ENCODE data around the gene RBBP8NL.

Gene RBBP8NL

DNA sequence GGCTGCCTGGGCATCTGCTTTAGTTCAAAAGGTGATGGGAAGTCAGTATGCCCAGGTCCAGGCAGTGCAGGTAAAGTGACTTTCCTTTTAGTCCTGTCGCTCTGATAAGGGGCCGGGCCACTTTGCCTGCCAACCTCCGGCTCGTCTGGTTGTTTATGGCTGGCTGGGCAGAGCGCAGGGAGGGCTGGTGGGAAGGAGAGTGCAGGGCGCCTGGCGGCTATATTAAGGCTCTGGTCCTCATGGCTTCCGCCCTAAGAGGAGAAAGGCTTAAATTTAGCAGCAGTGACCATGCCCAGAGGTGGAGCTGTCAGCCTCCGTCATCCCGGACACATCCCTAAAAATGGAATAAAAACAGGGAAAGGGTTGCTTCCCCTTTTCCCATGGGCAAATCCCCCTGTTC, 33.8 kb upstream of the RBBP8NL start:
- no peak for DNase-seq

DNA sequence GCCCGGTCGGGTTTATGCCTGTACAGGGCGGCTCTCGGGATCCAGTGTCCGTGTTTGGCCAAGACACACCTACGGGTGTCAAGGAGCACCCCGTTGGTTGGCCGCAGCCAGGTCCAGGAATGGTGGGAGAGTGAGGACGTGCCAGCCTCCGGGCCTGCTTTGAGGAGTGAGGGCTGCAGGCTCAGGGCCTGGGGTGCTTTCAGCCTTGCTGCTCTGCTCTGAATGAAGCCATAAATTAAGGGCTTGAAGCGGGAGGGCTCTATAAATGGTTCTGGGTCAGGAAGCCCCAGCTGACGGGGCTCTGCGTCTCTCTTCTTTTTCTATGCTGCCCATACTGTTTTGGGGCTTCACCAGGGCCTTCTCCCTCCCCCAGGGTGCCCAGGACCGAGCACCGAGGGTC, 33.3 kb upstream of the RBBP8NL start:
- no peak for DNase-seq

DNA sequence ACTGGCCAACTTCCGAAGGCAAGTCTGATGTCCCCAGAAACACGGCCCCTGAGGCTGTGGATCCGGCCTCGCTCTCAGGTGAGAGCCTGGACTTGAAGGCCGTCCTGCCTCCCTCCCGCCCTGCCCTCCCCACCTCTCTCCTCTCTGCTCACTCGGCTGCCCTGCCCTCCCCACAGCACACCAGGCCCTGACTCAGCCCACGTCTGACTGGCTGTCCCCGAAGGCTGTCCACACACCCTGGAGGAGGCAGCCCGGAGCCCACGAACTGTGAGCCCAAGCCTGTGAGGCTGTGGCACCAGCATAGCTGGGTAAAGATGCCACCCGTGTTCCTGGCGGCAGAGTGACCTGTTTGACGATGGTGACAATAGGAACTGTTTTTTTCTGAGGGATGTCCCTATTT, 32.1 kb upstream of the RBBP8NL start:
- DNase-seq: no peak

DNA sequence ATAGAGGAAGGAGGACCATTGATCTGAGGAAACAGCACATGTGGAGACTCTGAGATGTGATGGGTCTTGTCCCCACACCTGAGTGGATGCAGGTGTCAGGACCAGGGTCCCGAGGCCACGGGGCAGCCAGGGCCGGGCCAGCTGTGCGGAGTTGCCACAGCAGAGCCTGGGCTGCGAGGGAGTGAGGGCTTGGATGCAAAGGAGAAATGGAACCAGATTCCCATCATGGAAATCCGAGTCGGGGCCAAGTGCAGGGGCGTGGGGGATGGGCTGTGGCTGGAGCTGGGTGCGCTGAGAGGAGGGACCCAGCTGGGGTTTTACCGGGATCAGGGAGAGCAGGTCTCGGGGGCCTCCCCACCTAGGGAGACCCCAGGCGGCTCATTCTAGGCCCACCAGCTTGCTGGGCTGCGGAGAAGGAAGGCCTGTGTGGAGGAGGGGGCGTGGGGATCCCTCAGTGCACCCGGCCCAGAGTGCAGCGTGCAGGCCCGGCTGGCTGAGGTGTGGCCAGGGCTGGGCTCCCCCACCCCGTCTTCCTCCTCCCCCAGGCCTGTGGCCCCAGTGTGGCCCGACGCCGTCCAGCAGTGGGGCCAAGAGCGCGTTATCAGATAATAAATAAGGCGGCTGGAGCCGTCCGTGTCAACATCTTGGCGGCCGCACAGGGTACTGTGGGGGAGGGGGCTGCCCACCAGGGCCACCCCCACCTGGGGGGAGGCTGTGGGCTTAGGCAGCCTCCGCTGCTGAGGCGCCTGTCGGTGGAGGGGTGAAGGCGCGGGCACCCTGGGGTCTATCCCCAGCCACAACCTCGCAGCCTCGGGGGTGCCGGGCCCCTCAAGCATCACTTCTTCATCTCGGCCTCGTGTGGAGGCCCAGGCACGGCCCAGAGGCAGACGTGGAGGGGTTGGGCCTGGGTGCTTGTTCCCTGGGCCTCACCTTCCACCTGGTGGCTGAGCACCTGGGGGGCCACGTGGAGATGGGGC, 31.2 kb upstream of the RBBP8NL start:
- DNase-seq: no peak

DNA sequence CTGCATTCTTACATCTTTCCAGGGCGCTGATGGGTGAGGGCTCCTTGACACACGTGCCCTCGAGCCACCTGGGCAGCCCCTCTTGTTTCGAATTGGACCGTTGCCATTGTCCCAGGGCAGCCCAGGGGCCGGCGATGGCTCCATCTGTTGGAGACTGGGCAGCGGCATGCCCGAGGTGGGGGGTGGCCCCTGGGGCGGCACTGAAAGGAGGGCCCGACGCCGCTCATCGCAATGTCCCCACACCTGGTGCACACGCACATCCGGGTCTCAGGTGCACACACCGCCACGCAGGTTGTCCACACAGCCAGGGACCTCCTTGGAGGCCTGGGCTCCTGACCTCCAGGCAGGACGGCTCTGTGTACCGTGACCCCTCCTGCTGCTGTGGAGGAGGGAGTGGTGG, 30.5 kb upstream of the RBBP8NL start:
- DNase-seq: no peak

DNA sequence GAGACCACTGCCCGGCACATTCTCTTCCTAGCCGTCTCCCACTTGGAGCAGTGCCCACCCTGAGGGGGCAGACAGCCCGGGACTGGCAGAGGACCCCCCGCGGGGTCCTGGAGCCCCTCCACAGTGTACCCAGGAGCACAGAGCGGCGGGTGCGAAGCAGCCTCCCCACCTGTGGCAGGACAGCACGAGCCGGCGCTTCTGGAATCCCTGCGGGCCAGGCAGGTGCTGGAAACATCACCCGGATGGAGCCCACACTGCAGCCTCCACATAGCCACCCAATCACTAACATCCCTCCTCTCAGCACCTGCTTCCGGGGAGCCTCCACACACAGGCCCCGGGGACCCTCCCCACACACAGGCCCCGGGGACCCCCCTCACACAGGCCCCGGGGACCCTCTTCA, 29.8 kb upstream of the RBBP8NL start:
- DNase-seq: no peak

DNA sequence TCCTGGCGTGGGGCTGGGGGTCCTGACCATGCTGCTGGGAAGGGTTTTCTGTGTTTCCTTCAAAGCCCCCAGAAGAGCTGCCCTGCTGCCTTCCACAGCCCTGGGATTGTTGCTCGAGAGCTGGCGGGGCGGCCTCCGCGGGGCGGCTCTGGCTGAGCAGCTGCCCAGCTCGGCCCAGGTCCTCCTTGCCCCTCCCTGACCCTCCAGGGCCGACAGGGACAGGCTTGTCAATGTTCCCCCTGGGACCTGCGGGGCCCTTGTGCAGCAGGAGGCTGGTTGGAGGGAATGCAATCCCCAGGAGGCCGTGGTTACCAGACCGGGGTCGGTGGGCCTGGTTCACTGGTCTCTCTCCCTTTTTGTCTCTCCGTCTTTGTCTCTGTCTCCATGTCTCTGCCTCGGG, 28.6 kb upstream of the RBBP8NL start:
- no peak for DNase-seq

DNA sequence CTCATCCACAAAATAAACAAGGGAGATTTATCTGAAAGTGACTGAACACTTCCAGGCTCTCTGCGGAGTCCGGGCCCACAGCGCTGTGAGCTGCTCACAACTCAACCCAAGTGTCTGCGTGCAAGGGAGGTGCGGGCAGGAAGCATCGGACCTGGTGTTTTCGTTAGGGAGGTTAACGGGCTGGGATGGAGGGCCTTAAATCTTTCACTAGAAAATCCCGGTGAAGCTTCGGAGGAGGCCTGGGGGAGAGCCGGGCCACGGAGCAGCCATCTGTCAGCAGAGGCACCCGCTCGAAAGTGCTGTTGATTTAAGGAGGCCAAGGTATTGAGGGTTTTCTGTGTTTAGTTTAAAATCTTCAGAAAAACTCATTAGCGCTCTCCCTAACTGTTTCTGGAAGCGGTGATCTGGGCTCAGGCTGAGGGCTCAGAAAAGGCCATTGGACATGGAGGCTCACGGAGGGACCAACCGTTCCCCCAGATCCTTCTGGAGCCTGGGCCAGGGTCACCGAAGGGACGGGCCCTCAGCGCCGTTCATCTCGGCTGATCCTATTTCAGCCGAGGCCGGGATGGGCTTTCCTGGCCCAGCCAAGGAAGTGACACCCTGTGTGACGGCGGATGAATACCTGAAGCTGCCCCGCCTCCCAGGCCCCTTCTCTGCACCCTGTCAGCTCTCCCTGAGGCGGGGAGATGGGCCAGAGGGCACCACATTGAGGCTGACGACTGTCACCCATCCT, 27.7 kb upstream of the RBBP8NL start:
- no peak for DNase-seq

DNA sequence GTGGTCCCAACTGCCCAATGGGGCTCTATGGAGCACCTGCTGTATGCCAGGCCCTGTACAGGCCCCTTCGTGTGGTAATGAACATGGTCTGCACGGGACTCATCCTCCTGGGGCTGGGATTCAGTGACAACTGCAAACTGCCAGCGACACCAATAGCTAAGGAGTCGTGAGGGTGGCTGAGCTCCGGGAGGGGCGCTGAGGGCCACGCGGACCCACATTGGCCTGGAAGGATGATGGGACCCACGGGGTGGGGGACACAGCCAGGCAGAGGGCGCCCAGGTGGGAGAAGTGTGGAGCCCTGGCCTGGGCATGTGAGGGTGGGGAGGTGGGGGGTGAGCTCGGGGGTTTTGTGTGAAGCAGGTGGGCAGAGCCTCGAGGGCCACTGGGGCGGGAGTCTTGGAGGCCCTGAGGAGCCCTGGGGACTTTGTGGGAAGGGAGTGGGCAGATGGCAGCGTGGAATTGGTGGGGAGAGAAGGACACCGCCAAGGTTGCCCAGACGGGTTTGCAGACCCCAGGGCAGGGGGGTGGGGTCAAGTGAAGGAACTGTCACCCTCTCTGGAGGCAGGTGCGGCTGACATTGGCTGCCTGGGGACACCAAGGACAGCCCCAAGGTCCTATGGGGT, 26.0 kb upstream of the RBBP8NL start:
- no peak for DNase-seq

DNA sequence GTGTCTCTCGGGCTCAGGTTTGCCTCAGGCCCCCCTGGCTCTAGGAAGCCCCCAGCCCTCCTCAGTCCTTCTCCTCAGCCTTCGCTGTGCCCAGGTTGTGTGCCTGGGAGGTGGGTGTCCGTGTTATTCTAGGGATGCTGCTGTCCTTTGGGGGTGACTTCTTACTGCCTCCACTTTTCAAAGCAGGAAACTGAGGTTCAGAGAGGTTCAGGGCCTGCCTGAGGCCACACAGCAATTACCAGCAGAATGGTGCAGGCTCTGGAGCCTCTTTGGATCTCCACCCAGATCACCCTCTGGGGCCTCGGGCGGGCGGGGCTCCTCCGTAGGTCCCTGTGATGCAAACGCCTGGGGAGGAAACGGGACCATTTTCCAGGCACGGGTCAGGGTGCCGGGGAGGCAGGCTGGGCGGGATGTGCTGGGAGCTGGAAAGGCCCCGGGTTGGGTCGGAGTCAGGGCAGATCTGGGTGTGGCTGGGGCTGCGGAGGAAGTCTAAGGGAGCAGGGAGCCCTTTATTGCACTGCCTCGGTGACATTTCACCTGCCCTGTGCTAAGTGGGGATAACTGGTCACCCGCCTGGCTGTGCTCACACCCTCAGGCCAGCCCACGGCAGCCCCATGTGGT, 25.2 kb upstream of the RBBP8NL start:
- DNase-seq: no peak

DNA sequence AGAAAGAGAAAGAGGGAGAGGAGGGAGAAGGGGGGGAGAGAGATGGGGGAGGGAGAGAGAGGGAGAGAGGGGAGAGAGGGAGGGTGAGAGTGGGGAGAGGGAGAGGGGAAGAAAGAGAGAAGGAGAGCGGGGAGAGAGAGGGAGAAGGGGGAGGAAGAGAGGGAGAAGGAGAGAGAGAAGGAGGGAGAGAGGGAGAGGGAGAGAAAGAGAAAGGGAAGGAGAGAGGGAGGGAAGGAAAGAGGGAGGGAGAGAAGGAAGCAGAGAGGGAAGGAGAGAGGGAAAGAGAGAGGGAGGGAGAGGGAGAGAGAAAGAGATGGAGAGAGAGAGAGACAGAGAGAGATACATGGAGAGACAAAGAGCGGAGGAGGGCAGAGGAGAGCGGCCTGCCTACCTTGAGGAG, 24.6 kb upstream of the RBBP8NL start:
- DNase-seq: no peak

DNA sequence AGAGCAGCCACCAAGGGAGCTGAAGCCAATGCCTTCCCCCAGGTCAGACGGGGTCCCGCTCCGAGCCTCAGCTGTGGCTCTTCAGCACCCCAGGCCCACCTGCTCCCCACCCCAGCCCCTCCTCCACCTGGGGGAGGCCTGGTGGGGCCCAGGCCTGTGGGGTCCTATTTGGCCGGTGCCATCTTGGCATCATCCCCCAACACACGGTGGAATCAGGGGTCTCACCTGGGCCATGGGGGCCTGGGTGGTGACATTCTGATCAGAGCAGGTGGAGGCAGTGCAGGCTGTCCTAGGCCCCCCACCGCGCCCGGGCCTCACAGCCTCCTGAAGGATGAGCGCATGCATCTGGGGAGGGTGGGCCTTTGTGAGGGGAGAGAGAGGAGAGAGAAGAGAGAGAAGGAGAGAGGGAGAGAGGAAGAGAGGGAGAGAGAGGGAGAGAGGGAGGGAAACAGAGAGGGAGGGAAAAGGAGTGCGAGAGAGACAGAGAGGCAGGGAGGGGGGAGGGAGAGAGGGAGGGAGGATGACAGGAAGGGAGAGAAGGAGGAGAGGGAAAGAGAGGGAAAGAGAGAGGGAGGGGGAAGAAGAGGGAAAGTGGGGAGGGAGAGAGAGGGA, 23.9 kb upstream of the RBBP8NL start:
- DNase-seq: no peak

DNA sequence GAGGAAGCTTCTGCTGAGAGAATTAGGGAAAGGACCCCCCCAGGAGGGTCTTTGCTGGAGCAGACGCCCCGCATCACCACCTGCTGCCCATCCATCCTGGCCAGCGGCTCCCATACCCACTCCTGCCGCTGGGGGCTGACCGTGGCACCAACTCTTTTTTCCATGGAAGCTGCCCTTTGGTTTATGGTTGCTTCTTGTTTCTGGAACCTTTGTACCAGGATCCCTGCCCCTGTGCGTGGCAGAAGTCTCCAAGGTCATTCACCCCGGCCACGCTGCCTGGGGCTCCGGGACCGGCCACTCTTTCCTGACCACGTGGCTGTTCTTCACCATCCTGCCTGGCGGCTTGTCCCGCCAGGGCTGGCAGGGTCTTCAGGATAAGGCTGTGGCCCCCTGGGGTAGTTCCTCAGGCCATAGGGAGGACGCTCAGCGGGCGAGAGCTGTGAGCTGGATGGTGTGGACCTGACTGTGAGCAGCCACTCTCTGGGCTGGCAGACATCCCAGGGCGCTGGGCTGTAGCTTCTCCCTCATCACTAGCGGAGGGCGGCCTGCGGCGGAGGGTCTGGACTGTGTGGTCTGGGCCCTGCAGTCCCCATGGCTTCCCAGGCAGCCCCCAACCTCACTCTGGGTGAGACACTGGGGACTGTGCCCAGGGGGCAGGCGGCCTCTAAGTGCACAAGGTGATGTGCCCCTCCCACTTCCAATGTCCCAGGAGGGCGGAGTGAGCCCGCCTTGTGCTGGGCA, 22.8 kb upstream of the RBBP8NL start:
- no peak for DNase-seq

DNA sequence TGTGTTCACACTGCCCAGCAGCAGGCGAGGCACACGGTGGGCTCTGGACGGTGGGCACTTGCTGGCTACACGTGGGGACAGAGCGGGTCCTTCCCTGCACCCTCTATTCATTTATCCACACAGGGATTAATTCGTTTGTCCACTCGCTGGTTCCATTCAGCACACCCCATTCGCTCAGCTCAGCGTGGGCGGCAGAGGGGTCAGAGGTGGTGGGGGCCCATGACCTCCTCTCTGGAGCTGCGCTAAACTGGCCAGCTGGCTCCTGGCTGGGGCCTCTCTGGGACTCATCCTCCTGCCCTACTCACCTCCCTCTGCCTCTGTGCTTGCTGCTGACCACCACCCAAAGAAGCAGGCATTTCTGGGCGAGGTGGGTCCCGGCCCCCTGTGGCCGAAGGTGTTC, 21.4 kb upstream of the RBBP8NL start:
- no peak for DNase-seq

DNA sequence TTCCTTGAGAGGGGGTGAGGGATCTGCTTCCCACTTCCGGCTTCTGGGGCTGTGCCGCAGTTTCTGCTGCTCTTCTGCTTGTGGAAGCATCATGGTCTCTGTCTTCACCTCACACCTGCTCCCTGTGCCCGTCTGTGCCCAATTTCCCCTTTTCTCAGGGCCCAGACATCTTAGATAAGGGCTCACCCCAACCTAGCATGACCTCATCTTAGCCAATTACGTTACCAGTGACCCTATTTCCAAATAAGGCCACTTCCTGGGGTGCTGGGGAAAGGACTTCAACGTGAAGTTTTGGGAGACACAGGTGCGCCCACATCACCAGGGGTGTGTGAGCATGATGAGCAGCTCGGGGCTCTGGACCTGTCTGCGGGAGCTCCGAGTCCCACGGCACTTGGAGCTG, 20.7 kb upstream of the RBBP8NL start:
- no peak for DNase-seq

DNA sequence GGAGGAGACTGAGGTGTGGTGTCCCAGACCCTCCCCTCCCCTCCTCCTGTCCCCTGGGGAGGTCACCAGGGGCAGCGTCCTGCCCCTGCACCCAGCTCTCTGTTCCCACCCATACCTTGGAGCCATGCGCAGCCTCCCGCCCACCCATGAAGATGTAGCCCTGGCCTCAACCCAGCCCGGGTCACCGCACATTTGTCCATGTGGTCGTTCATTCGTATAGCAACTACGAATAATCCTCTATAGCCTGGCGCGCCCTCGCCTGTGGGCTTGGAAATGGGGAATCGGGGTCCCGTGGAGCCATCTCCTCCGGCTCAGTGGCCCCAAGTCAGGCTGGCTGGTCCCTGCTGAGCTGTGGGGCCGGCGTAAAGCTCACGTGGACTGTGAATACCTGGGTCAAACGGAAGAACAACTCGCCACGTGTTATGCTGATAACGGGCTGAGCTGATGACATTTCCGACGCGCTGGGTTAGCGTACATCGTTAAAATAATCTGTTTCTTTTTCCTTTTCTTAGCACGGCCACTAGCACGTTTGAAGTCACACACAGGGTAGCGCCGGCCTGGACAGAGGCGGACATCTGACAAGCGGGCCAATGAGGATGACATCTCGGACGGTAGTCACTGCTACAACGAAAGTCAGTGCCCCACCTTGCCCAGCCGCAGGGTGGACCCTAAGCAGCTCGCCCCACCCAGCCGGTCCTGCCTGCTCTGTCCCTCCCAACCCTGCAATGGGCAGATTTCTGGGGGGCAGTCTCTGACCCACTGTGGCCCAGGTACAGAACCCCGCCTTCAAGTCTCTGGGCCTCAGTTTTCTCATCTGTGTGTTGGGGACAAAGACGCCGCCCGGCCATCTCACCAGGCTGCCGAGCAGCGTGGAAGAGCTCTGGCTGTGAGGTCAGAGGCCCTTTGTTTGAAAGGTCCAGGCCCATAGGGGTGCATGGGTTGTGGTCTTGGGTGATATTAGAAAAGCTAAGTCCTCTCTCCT, 19.8 kb upstream of the RBBP8NL start:
- no peak for DNase-seq

DNA sequence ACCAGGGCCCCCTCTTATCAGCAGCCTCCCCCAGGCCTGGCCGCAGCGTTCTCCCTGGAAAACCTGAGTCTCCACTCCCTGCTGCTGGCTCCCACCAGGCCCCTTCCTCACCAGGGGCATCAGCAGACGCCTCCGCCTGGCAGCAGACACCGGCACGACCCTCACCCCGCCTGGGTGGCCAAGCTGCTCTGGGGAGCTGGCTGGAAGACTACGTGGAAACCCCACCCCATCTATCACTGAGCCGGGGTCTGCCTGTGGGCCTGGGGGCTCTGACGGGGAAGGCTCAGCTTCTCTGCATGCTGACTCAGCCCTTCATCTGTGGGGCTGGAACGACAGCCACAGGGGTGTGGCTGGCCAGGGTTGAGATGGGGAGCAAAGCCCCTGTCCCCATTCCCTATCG, 19.1 kb upstream of the RBBP8NL start:
- DNase-seq: no peak

DNA sequence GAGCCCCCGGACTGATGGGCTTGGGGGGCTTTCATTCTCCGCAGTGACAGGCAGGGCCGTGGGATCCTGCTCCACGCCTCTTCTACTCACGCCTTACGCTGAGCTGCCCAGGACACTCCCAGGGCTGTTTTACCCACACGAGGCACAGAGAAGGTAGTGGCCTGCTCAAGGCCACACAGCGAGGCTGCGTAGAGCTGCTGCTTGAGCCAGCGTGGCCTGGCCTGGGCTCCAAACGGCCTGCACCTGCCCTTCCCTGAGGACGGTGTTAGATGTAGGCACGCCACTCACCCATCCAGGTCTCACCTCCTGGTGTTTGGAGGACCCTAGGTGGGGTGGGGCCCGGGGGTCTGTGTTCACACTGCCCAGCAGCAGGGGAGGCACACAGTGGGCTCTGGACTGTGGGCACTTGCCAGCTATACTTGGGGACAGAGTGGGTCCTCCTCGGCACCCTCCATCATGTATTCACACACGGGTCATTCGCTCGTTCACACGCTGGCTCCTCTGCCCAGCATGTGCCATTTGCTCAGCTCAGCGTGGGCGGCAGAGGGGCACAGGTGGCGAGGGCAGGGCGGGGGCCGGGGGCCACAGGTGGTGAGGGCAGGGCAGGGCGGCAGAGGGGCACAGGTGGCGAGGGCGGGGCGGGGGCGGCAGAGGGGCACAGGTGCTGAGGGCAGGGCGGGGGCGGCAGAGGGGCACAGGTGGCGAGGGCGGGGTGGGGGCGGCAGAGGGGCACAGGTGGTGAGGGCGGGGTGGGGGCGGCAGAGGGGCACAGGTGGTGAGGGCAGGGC, 18.4 kb upstream of the RBBP8NL start:
- DNase-seq: no peak

DNA sequence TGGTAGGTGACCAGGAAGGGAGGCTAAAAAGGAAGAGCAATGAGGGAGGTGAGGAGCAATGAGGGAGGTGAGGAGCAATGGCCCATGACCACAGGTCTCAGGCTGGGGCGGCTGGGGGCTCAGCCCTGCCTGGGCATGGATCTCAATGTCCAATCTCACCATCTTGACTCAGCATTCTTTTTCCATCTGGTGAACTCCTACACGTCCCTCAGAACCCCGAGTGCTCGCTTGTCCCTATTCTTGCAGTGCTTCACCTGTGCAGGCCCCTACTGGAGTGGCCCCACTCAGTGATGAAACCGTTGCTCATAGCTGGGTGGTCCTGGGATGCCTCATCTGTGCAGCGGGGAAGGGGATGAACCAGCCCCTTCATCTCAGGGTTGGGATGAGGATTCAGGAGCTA, 16.9 kb upstream of the RBBP8NL start:
- DNase-seq: no peak

DNA sequence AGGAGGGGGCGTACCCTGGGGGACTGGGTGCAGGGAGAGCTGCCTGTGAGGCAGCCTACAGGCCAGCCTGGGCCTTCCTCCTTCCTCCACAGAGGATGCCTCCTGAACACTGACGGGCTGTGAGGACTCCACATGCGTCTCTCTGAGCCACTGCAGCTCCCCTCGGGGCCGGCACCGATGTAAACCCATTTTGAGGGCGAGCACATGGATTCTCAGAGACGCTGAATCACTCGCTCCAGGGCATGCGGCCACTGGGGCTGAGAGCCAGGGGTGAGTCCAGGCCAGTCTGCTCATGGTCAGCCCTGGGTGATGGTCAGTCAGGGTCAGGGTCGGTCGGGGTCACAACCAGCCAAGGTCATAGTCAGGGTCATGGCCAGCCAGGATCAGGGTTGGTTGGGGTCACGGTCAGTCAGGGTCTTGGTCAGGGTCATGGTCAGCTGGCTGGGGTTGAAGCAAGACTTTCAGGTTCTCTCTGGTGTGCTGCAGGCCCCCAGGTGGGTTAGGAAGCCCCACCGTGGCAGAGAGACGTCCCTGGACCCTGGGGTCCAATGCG, 14.7 kb upstream of the RBBP8NL start:
- DNase-seq: no peak
